CD8-positive, alpha-beta memory T cell (primary cell): ENCODE data around the gene MON1A. TPM values are rescaled to one million over a fixed set of nuclear protein-coding genes. Genes with fewer than 3 reads are reported as not detected.
"Not testable (repeated sequence)": the region's sequence is repeated elsewhere in the genome, so short reads cannot be mapped to it uniquely, and the experiment has no call there.

Source experiments
- CTCF ChIA-PET: fragments of 350-600 bp; sonication (Branson Sonifier 250); formaldehyde crosslinking; loops from one replicate; lab custom pipeline; 2021; ENCODE audit warnings: antibody characterized with exemption; lab: Charles Lee
- POLR2A ChIA-PET: fragments of 350-600 bp; sonication (Branson Sonifier 250); formaldehyde crosslinking; loops from one replicate; lab custom pipeline; 2021; ENCODE audit warnings: antibody characterized with exemption; lab: Charles Lee
- DNase-seq, 5 donors: peaks; one replicate each; pipeline versions ENCODE4 v3.0.0 to v3.0.0-alpha.2; 2020 to 2022; ENCODE audit warnings: mixed read lengths in 1 of 5
- H3K27ac ChIP-seq: one replicate; pipeline ENCODE4 v1.7.0; 2013; ENCODE audit warnings: low read depth, mild to moderate bottlenecking, low read length, moderate library complexity
- H3K27me3 ChIP-seq: 2 replicates; pipeline ENCODE4 v1.7.0; 2013; ENCODE audit warnings: low read length, mild to moderate bottlenecking; ENCODE audit not compliant: insufficient read depth, poor library complexity, severe bottlenecking
- H3K36me3 ChIP-seq: 2 replicates; pipeline ENCODE4 v1.7.0; 2013; ENCODE audit warnings: mild to moderate bottlenecking, low read length, moderate library complexity; ENCODE audit not compliant: insufficient read depth
- H3K4me1 ChIP-seq: 2 replicates; pipeline ENCODE4 v1.7.0; 2013; ENCODE audit warnings: mild to moderate bottlenecking, low read length, moderate library complexity; ENCODE audit not compliant: insufficient read depth
- H3K4me3 ChIP-seq: 2 replicates; pipeline ENCODE4 v1.7.0; 2013; ENCODE audit warnings: mild to moderate bottlenecking, low read length
- H3K9me3 ChIP-seq: 2 replicates; pipeline ENCODE4 v1.7.0; 2013; ENCODE audit warnings: mild to moderate bottlenecking, low read length
- H3K27ac Mint-ChIP-seq, 8 donors: one replicate each; pipeline ENCODE4 v1.8.0; 2020 to 2021; ENCODE audit warnings: mixed read lengths in 8 of 8, mild to moderate bottlenecking in 6 of 8, inconsistent platforms in 3 of 8, moderate library complexity in 3 of 8
- H3K27me3 Mint-ChIP-seq, 2 donors: one replicate each; pipeline ENCODE4 v1.8.0; 2020 to 2021; ENCODE audit warnings: mixed read lengths in 2 of 2, mild to moderate bottlenecking in 1 of 2, moderate library complexity in 1 of 2
- H3K36me3 Mint-ChIP-seq, 3 donors: one replicate each; pipeline ENCODE4 v1.8.0; 2020 to 2021; ENCODE audit warnings: mixed read lengths in 3 of 3, inconsistent platforms in 1 of 3, mild to moderate bottlenecking in 1 of 3
- H3K4me1 Mint-ChIP-seq, 3 donors: one replicate each; pipeline ENCODE4 v1.8.0; 2020 to 2021; ENCODE audit warnings: mixed read lengths in 3 of 3, inconsistent platforms in 1 of 3, mild to moderate bottlenecking in 1 of 3
- H3K4me3 Mint-ChIP-seq, 7 donors: one replicate each; pipeline ENCODE4 v1.8.0; 2020 to 2021; ENCODE audit warnings: mixed read lengths in 7 of 7, mild to moderate bottlenecking in 6 of 7, moderate library complexity in 4 of 7, inconsistent platforms in 2 of 7
- H3K9me3 Mint-ChIP-seq, 5 donors: one replicate each; pipeline ENCODE4 v1.8.0; 2020 to 2022; ENCODE audit warnings: mixed read lengths in 5 of 5, mild to moderate bottlenecking in 3 of 5, moderate library complexity in 2 of 5, inconsistent platforms in 1 of 5
- polyA plus RNA-seq: library from polyadenylated mRNA; unstranded; fragments of 300-500 nt; fragmentation: Illumina TruSeq; gene quantifications from one replicate; pipeline ENCODE4 v1.2.3, GENCODE V29; 2021
- total RNA-seq, 2 experiments: library from RNA; stranded (reverse); gene quantifications; one replicate each; pipeline ENCODE4 v1.2.3, GENCODE V29; 2021

Gene MON1A
- total and polyA plus RNA-seq, 3 experiments from 2014 or later: 17.9 to 22.4 (median 18.1) TPM

DNA sequence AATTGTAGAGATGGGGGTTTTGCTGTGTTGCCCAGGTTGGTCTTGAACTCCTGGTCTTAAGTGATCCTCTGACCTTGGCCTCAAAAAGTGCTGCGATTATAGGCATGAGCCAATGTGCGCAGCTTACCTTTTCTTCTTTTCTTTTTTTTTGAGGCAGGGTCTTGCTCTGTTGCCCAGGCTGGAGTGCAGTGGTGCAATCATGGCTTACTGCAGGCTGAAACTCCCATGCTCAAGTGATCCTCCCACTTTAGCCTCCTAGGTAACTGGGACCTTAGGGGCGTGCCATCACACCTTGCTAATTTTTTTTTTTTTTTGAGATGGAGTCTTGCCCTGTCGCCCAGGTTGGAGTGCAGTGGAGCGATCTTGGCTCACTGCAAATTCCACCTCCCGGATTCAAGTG, 23.3 kb upstream of the MON1A start:
- Mint-ChIP-seq H3K4me1 (peaks cover 24 to 46% (median 40%) of the 10 kb centered on the region in 3 donors), H3K9me3 (no peaks in the 10 kb centered on the region)
- POLR2A ChIA-PET: no interaction called here

DNA sequence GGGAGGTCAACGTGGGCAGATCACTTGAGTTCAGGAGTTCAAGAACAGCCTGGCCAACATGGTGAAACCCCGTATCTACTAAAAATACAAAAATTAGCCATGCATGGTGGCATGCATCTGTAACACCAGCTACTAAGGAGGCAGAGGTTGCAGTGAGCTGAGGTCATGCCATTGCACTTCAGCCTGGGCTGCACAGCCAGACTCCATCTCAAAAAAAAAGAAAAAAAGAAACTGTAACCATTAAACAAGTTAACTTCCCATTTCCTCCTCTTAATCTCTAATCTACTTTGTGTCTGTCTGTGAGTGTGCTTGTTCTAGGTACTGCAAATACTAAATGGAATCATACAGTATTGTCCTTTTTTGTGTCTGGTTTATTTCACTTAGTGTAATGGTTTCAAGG, 13.0 kb upstream of the MON1A start:
- H3K9me3 ChIP-seq: no peaks in the 10 kb centered on the region
- no peaks in the 10 kb centered on the region for H3K36me3 ChIP-seq
- ChIA-PET CTCF (interaction anchor here (0.9 to 1.3 kb wide), 2 partner anchors 13 to 223 kb away, joined by 3 read pairs; partner anchors contain the start of gene MON1A), POLR2A (interaction anchor here (0.7 kb wide), 1 partner anchor 1607 kb away, joined by 3 read pairs; no protein-coding TSS in a partner anchor)
- Mint-ChIP-seq H3K27me3 (no peaks in the 10 kb centered on the region), H3K4me1 (peaks cover 31 to 56% (median 47%) of the 10 kb centered on the region in 3 donors), H3K4me3 (peak overlapping the region in 4 of 7 donors; percentile 3 to 78 (median 18)), H3K9me3 (no peaks in the 10 kb centered on the region), H3K36me3 (peaks cover 9 to 31% (median 12%) of the 10 kb centered on the region in 3 donors), H3K27ac (peak overlapping the region in 7 of 8 donors; percentile 0 to 76 (median 52))
- H3K4me3 ChIP-seq: no peak overlapping the region
- no peak overlapping the region for H3K27ac ChIP-seq
- H3K27me3 ChIP-seq: no peaks in the 10 kb centered on the region
- H3K4me1 ChIP-seq: peaks cover 12% of the 10 kb centered on the region
- DNase-seq: no peak

More for the DNA sequence above, 23.3 kb upstream of the MON1A start:
- Histone ChIP-seq H3K9me3 (no peaks in the 10 kb centered on the region), H3K4me1 (no peaks in the 10 kb centered on the region), H3K27ac (no peak overlapping the region), H3K4me3 (no peak overlapping the region), H3K27me3 (no peaks in the 10 kb centered on the region), H3K36me3 (no peaks in the 10 kb centered on the region)
- DNase-seq: no peak
- Mint-ChIP-seq H3K4me3 (no peak overlapping the region), H3K36me3 (peaks cover 0 to 9% (median 2%) of the 10 kb centered on the region in 3 donors), H3K27ac (no peak overlapping the region), H3K27me3 (no peaks in the 10 kb centered on the region)
- CTCF ChIA-PET: no interaction called here

DNA sequence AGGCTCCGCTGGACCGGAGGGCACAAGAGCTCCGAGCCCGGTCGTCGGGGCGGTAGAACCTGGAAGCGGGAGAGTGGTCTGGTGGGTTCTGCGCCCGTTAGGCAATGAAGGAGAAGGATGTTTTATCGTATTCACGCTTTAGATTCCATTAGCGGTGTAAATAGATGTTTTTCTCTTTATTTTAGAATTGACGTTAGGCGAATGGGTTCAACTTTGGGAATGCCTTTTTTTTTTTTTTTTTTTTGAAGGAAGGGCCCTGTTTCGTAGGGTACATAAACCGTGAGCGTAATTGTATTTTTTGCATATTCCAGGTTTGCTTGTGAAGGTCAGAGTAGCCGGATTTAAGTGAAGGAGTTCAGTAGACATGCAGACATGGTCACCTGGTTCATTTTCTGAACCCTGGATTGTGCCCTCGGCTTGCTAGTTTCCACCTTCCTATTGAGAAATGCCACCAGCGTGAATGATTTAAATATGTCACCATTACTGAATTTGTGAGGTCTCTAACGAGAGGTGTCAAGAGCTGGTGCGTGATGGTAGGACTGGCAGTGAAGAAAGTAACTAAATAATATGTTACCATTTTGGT, 11.1 kb upstream of the MON1A start:
- H3K27me3 Mint-ChIP-seq: no peaks in the 10 kb centered on the region
- H3K4me3 Mint-ChIP-seq: peak overlapping the region; percentile 96 to 100 (median 98)
- peak overlapping the region; percentile 73 for H3K4me3 ChIP-seq
- peak overlapping the region; percentile 97 to 100 (median 98) for H3K27ac Mint-ChIP-seq
- no peak for DNase-seq
- H3K9me3 Mint-ChIP-seq: no peaks in the 10 kb centered on the region
- peaks cover 25 to 43% (median 38%) of the 10 kb centered on the region in 3 donors for H3K4me1 Mint-ChIP-seq
- POLR2A ChIA-PET: interaction anchor here (0.6 to 1.7 kb wide), 6 partner anchors 9 to 353 kb away, joined by 3 to 19 read pairs (median 3); partner anchors contain the start of gene MON1A
- H3K4me1 ChIP-seq: peaks cover 12% of the 10 kb centered on the region
- peaks cover 7 to 19% (median 9%) of the 10 kb centered on the region in 3 donors for H3K36me3 Mint-ChIP-seq
- no peaks in the 10 kb centered on the region for H3K9me3 ChIP-seq
- no peaks in the 10 kb centered on the region for H3K27me3 ChIP-seq
- H3K36me3 ChIP-seq: no peaks in the 10 kb centered on the region
- CTCF ChIA-PET: interaction anchor here (0.8 to 2.3 kb wide), 4 partner anchors 9 to 39 kb away, joined by 3 to 11 read pairs (median 3); partner anchors contain the start of gene MON1A
- H3K27ac ChIP-seq: peak overlapping the region; percentile 78

DNA sequence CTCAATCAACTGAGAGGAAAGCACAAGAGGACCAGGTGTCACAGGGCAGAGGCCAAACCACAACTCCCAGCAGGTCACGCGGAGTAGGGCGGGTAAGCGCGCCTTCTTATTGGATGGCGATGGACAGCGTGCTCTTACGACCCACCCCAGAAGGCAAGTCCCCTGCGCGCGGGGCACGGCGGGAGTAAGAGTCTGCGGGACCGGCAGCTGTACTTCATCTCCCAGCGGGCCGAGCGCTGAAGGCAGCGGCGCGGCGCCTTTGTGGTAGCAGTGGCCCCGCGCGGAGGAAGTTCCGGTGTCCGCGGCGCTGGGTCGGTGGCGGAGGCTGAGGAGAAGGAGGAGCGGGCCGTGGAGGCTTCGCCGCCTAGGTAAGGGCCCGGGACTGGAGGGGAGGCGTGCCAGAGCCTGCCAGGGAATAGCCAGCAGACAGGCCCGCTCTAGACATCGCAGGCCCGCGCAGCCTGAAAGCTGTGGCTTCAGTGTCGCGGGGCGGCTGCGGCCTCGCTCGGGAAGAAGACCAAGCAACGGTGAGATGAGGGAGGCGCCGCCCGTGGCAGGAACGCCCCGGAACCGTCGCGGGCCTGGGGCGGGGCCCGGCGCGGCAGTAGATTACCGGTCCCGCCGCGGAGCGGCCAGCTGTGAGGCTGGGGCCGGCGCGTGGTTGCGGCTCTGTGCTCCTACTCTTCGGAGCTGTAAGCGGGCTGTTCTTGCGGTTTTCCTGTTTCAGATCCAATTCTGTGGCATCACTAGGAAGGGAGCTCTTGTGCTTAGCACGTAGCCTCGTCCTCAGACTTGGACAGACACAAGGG, 10.5 kb upstream of the MON1A start, which contains the start of gene RBM6:
RBM6 (plus strand) TSS at position 293 of the 809 bp plus-strand sequence. CDS start 22,492 bp downstream, outside the sequence.
- H3K36me3 Mint-ChIP-seq: peaks cover 7 to 15% (median 7%) of the 10 kb centered on the region in 3 donors
- Histone ChIP-seq H3K36me3 (no peaks in the 10 kb centered on the region), H3K4me1 (peaks cover 12% of the 10 kb centered on the region), H3K4me3 (peak within 1 kb of the TSS; percentile 73), H3K9me3 (no peaks in the 10 kb centered on the region), H3K27ac (peak within 1 kb of the TSS; percentile 78), H3K27me3 (no peaks in the 10 kb centered on the region)
- H3K4me3 Mint-ChIP-seq: peak within 1 kb of the TSS; percentile 96 to 100 (median 98)
- peaks cover 25 to 38% (median 38%) of the 10 kb centered on the region in 3 donors for H3K4me1 Mint-ChIP-seq
- POLR2A ChIA-PET: interaction anchor here (0.6 to 1.7 kb wide), 7 partner anchors 9 to 354 kb away, joined by 3 to 19 read pairs (median 3); partner anchors contain the start of genes MON1A and UBA7
- H3K27me3 Mint-ChIP-seq: no peaks in the 10 kb centered on the region
- no peaks in the 10 kb centered on the region for H3K9me3 Mint-ChIP-seq
- CTCF ChIA-PET: interaction anchor here (0.8 to 2.3 kb wide), 5 partner anchors 9 to 38 kb away, joined by 3 to 11 read pairs (median 3); partner anchors contain the start of gene MON1A
- peak within 1 kb of the TSS; percentile 97 to 100 (median 98) for H3K27ac Mint-ChIP-seq
- peak; percentile 87 to 95 (median 91) for DNase-seq

GRCh38 chr3:49937090-49937489, 7.5 kb upstream of the MON1A start:
- peaks cover 12% of the 10 kb centered on the region for H3K4me1 ChIP-seq
- Mint-ChIP-seq H3K4me3 (peak overlapping the region in 1 of 7 donors; percentile 42), H3K36me3 (peaks cover 0 to 6% (median 0%) of the 10 kb centered on the region in 3 donors), H3K27me3 (no peaks in the 10 kb centered on the region), H3K9me3 (no peaks in the 10 kb centered on the region), H3K27ac (peak overlapping the region in 1 of 8 donors; percentile 31), H3K4me1 (peaks cover 17 to 23% (median 22%) of the 10 kb centered on the region in 3 donors)
- CTCF ChIA-PET: no interaction called here
- no peaks in the 10 kb centered on the region for H3K9me3 ChIP-seq
- no peak overlapping the region for H3K27ac ChIP-seq
- no peak for DNase-seq
- POLR2A ChIA-PET: no interaction called here
- H3K27me3 ChIP-seq: no peaks in the 10 kb centered on the region
- no peaks in the 10 kb centered on the region for H3K36me3 ChIP-seq
- H3K4me3 ChIP-seq: no peak overlapping the region

DNA sequence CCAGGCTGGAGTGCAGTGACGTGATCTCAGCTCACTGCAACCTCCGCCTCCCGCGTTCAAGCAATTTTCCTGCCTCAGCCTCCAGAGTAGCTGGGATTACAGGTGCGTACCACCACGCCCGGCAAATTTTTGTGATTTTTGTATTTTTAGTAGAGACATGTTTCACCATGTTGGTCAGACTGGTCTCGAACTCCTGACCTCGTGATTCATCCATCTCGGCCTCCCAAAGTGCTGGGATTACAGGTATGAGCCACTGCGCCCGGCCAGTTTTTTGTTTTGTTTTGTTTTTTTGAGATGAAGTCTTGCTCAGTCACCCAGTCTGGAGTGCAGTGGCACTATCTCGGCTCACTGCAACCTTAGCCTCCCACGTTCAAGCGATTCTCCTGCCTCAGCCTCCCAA, 2.7 kb upstream of the MON1A start:
- H3K27me3 Mint-ChIP-seq, H3K4me3 Mint-ChIP-seq, H3K36me3 Mint-ChIP-seq, H3K27ac ChIP-seq, CTCF ChIA-PET, H3K36me3 ChIP-seq, DNase-seq, H3K9me3 ChIP-seq, POLR2A ChIA-PET, H3K27me3 ChIP-seq, H3K4me3 ChIP-seq, H3K9me3 Mint-ChIP-seq: not testable (repeated sequence)
- Mint-ChIP-seq H3K27ac (peak overlapping the region in 1 of 8 donors; percentile 38), H3K4me1 (peaks cover 17 to 28% (median 18%) of the 10 kb centered on the region in 3 donors)
- peaks cover 22% of the 10 kb centered on the region for H3K4me1 ChIP-seq

- peak overlapping the region; percentile 76 for H3K27ac ChIP-seq
- CTCF ChIA-PET: interaction anchor here (1.0 to 1.1 kb wide), 2 partner anchors 9 to 129 kb away, joined by 3 read pairs; partner anchors contain the start of gene RBM6
- POLR2A ChIA-PET: interaction anchor here (2.0 kb wide), 1 partner anchor 9 kb away, joined by 19 read pairs; the partner anchor contains the start of gene RBM6
- peak overlapping the region in 6 of 7 donors; percentile 29 to 69 (median 52) for H3K4me3 Mint-ChIP-seq
- H3K4me1 Mint-ChIP-seq: peaks cover 21 to 36% (median 24%) of the 10 kb centered on the region in 3 donors
- H3K4me1 ChIP-seq: peaks cover 22% of the 10 kb centered on the region
- no peak overlapping the region for H3K4me3 ChIP-seq
- peak overlapping the region; percentile 6 to 87 (median 24) for H3K27ac Mint-ChIP-seq
- H3K36me3 Mint-ChIP-seq: peaks cover 0 to 3% (median 1%) of the 10 kb centered on the region in 3 donors
- no peaks in the 10 kb centered on the region for H3K36me3 ChIP-seq
- H3K9me3 ChIP-seq: no peaks in the 10 kb centered on the region
- no peak for DNase-seq
- H3K27me3 Mint-ChIP-seq: no peaks in the 10 kb centered on the region
- H3K9me3 Mint-ChIP-seq: no peaks in the 10 kb centered on the region
- H3K27me3 ChIP-seq: no peaks in the 10 kb centered on the region
These were observed 1.3 kb upstream of the MON1A start for GRCh38 chr3:49930922-49931321.
